GM12878 (cell line): ENCODE measurements around the gene FILIP1L. TPM values are rescaled to one million over a fixed set of nuclear protein-coding genes. Genes with fewer than 3 reads are reported as not detected.
A peak's percentile ranks its signal among the peaks of the same experiment; 100 is the strongest.

Source experiments
- ATF3 ChIP-seq: IDR thresholded peaks from 2 replicates; pipeline ENCODE4 v1.6.1; 2011; ENCODE audit warnings: low read depth, mild to moderate bottlenecking, low read length, moderate library complexity, borderline replicate concordance; ENCODE audit errors: extremely low read depth
- CEBPZ ChIP-seq: fragments of 150-350 bp; IDR thresholded peaks from 2 replicates; pipeline ENCODE4 v1.6.1; 2016; ENCODE audit warnings: low read depth, low read length
- FOXK2 ChIP-seq: fragments of 450-650 bp; IDR thresholded peaks from 2 replicates; pipeline ENCODE4 v1.6.1; 2017; ENCODE audit warnings: mild to moderate bottlenecking, moderate library complexity
- HSF1 ChIP-seq: fragments of 150-350 bp; IDR thresholded peaks from 2 replicates; pipeline ENCODE4 v1.6.1; 2014; ENCODE audit warnings: mild to moderate bottlenecking, low read depth, low read length
- POLR2AphosphoS5 ChIP-seq: IDR thresholded peaks from 2 replicates; pipeline ENCODE4 v1.6.1; 2011; ENCODE audit warnings: mild to moderate bottlenecking, low read length, inconsistent platforms
- STAT3 ChIP-seq: IDR thresholded peaks from 2 replicates; pipeline ENCODE4 v1.6.1; 2011; ENCODE audit warnings: low read depth, low read length, improper control_type of control experiment
- polyA plus RNA-seq, 11 experiments: library from polyadenylated mRNA; depleted of rRNA in 4 of 11; unstranded in 6 of 11; stranded (reverse) in 5 of 11; fragments of >200 nt; fragmentation: Nextera tagmentation in 4 of 11; fragmentation: Illumina TruSeq in 1 of 11; extraction: Ambion mirVana in 4 of 11; extraction: Trizol in 1 of 11; gene quantifications; 1 replicate in 1 of 11; 2 replicates in 10 of 11; pipeline versions ENCODE4 v1.2.1 to v1.2.3, GENCODE V29; 2011 to 2016; ENCODE audit warnings: inconsistent platforms in 2 of 11, missing spikeins in 2 of 11, low read depth in 1 of 11
- total RNA-seq, 4 experiments: library from RNA; depleted of rRNA in 3 of 4; stranded (reverse); fragments of >200 nt in 3 of 4; fragmentation: Illumina TruSeq in 1 of 4; extraction: Trizol in 1 of 4; gene quantifications; 2 replicates each; pipeline versions ENCODE4 v1.2.1 to v1.2.3, GENCODE V29; 2013 to 2021

FILIP1L gene
- total and polyA plus RNA-seq, 10 of the 15 experiments (the other 5 are each of a cell fraction or from before 2014, with no cell fraction given) = 0.24 to 6.1 (median 3.5) TPM

- TF ChIP-seq CEBPZ (no peak), POLR2AphosphoS5 (peak; percentile 84), FOXK2 (peak; percentile 72), ATF3 (no peak), HSF1 (no peak; the same call in 1 of the 2 replicates), STAT3 (no peak)
Observed at GRCh38 chr3:99817437-99818240, 296.7 kb downstream of the FILIP1L start, which contains the start of gene CMSS1 (continued).
